PC-9 (cell line): Measurements from ENCODE around the gene GMDS. TPM values are rescaled to one million over a fixed set of nuclear protein-coding genes. Genes with fewer than 3 reads are reported as not detected.

Experiments
- BruUV-seq: library from RNA; stranded (reverse); fragments of 400-500 nt; replicated peaks from 2 replicates; lab custom pipeline; 2021; lab: Mats Ljungman, UMichigan
- CTCF ChIA-PET: fragments of 300-600 bp; sonication (Branson Sonifier 250); formaldehyde crosslinking; loops from one replicate; lab custom pipeline; 2022; ENCODE audit warnings: antibody characterized with exemption; lab: Charles Lee
- POLR2A ChIA-PET: fragments of 300-600 bp; sonication (Branson Sonifier 250); formaldehyde crosslinking; loops from one replicate; lab custom pipeline; 2022; ENCODE audit warnings: antibody characterized with exemption; ENCODE audit not compliant: unreplicated experiment; lab: Charles Lee
- DNase-seq, 2 experiments: peaks; one replicate each; pipeline versions ENCODE4 v3.0.0 to v3.0.0-alpha.2; 2015 to 2022; ENCODE audit warnings: mixed read lengths in 1 of 2
- H2AFZ ChIP-seq: fragments of 200-600 bp; sonication (generic); 2 replicates; pipeline ENCODE4 v1.8.1; 2017; ENCODE audit warnings: antibody characterized with exemption
- H3F3A ChIP-seq: fragments of 200-600 bp; sonication (generic); 2 replicates; pipeline ENCODE4 v1.8.1; 2017; ENCODE audit warnings: antibody characterized with exemption, mild to moderate bottlenecking, low read depth; ENCODE audit not compliant: insufficient read depth
- H3K27ac ChIP-seq: fragments of 200-600 bp; sonication (generic); 2 replicates; pipeline ENCODE4 v1.6.1; 2016; ENCODE audit warnings: mixed run types
- H3K27me3 ChIP-seq: fragments of 200-600 bp; sonication (generic); 2 replicates; pipeline ENCODE4 v1.6.1; 2016; ENCODE audit warnings: low read depth, mixed run types; ENCODE audit not compliant: insufficient read depth
- H3K36me3 ChIP-seq: fragments of 200-600 bp; sonication (generic); 2 replicates; pipeline ENCODE4 v1.6.1; 2016; ENCODE audit warnings: low read depth, mixed run types
- H3K4me1 ChIP-seq: fragments of 200-600 bp; sonication (generic); replicated peaks from 2 replicates; pipeline ENCODE4 v1.6.1; 2016; ENCODE audit warnings: mixed run types; ENCODE audit not compliant: insufficient read depth
- H3K4me2 ChIP-seq: fragments of 200-600 bp; sonication (generic); 2 replicates; pipeline ENCODE4 v1.6.1; 2017; ENCODE audit warnings: mixed run types
- H3K4me3 ChIP-seq: fragments of 200-600 bp; sonication (generic); 2 replicates; pipeline ENCODE4 v1.6.1; 2016; ENCODE audit warnings: mixed run types
- H3K79me2 ChIP-seq: fragments of 200-600 bp; sonication (generic); 2 replicates; pipeline ENCODE4 v1.6.1; 2017; ENCODE audit warnings: low read depth, mixed run types
- H3K9me2 ChIP-seq: fragments of 200-600 bp; sonication (generic); 2 replicates; pipeline ENCODE4 v1.8.1; 2017; ENCODE audit warnings: mild to moderate bottlenecking; ENCODE audit not compliant: insufficient read depth
- H3K9me3 ChIP-seq: fragments of 200-600 bp; sonication (generic); 2 replicates; pipeline ENCODE4 v1.8.1; 2016; ENCODE audit warnings: low read depth; ENCODE audit not compliant: insufficient read depth
- H4K20me1 ChIP-seq: fragments of 200-600 bp; sonication (generic); 2 replicates; pipeline ENCODE4 v1.8.1; 2017; ENCODE audit not compliant: insufficient read depth
- CTCF ChIP-seq: fragments of 200-600 bp; sonication (generic); conservative IDR thresholded peaks from 2 replicates; pipeline ENCODE4 v1.6.1; 2017; ENCODE audit warnings: mixed run types, antibody characterized with exemption, mild to moderate bottlenecking, moderate library complexity
- EZH2 ChIP-seq: fragments of 200-600 bp; sonication (generic); IDR thresholded peaks from 2 replicates; pipeline ENCODE4 v1.8.0; 2017; ENCODE audit warnings: antibody characterized with exemption, low read depth
- intact Hi-C: fragments of 100-400 bp; cut with micrococcal nuclease; formaldehyde crosslinking; loops from one replicate; pipeline ENCODE4 v1.10.0; 2022; ENCODE audit not compliant: unreplicated experiment
- total RNA-seq: library from RNA; stranded (reverse); gene quantifications from 2 replicates; pipeline ENCODE4 v1.2.3, GENCODE V29; 2021

GMDS gene
- total RNA-seq, 1 experiment from 2014 or later, result 30.1 TPM

GRCh38 chr6:2231438-2231837, 14.0 kb downstream of the GMDS start:
- BruUV-seq, result no TSS peak

DNA sequence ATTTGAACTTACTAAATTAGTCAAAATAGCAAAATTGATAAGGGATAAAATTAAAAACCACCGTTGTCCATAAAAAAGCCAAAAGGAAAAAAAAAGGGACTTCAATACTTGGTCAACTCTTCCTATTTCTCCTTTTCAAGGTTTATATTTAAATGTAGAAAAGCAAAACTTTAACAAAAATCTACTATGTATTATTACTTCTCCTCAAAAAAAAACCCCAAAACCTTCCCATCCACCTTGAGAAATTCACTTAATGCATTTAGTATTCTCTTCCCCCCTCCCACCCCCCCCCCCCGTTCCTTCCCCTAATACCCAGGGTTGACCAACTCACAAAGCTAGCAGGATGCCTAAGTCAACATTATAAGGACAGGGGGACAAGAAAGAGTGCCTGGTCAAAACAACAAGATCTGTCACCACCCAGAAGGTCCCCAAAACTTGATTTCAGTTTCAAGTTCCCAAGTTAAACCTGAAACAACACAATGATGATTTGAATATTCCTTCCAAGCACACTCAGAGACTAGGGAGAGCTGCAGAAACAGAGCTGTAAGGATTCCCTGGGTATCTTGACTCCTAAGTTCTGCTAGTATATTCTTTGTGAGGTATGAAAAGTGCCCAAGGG, 14.6 kb downstream of the GMDS start:
- Histone ChIP-seq H3K4me3 (no peak overlapping the region), H3K4me1 (peaks cover 10% of the 10 kb centered on the region), H3K79me2 (no peaks in the 10 kb centered on the region), H3K27me3 (no peaks in the 10 kb centered on the region), H4K20me1 (no peaks in the 10 kb centered on the region; the same call in 1 of the 2 replicates), H3K9me2 (no peaks in the 10 kb centered on the region), H3K36me3 (no peaks in the 10 kb centered on the region), H3K9me3 (no peaks in the 10 kb centered on the region), H2AFZ (no peak overlapping the region), H3F3A (no peaks in the 10 kb centered on the region; the same call in 1 of the 2 replicates), H3K27ac (no peak overlapping the region), H3K4me2 (no peak overlapping the region)
- BruUV-seq, result no TSS peak
- intact Hi-C loops, result no loop called here
- POLR2A ChIA-PET, result no interaction called here
- CTCF ChIA-PET, result interaction anchor here (0.8 kb wide), 1 partner anchor 22 kb away, joined by 3 read pairs; no protein-coding TSS in a partner anchor
- no peak for DNase-seq
- TF ChIP-seq CTCF, result no peak
- no peak for TF ChIP-seq EZH2

More at GRCh38 chr6:2231438-2231837, 14.0 kb downstream of the GMDS start:
- no peak overlapping the region for H2AFZ ChIP-seq
- H3K4me3 ChIP-seq, result no peak overlapping the region
- 0 out of 2 replicates have a peak, but pooled peaks cover 1% of the 10 kb centered on the region for H3K79me2 ChIP-seq
- ChIA-PET CTCF (interaction anchor here (0.8 kb wide), 1 partner anchor 22 kb away, joined by 3 read pairs; no protein-coding TSS in a partner anchor), POLR2A (no interaction called here)
- no peaks in the 10 kb centered on the region for H3K9me2 ChIP-seq
- no peaks in the 10 kb centered on the region for H3K27me3 ChIP-seq
- intact Hi-C loops, result no loop called here
- no peaks in the 10 kb centered on the region for H3F3A ChIP-seq
- TF ChIP-seq CTCF (no peak), EZH2 (no peak)
- no peaks in the 10 kb centered on the region for H4K20me1 ChIP-seq
- no peak overlapping the region for H3K4me2 ChIP-seq
- no peak for DNase-seq
- peaks cover 4% of the 10 kb centered on the region; the same call in 1 of the 2 replicates for H3K4me1 ChIP-seq
- H3K27ac ChIP-seq, result no peak overlapping the region
- no peaks in the 10 kb centered on the region for H3K9me3 ChIP-seq
- H3K36me3 ChIP-seq, result no peaks in the 10 kb centered on the region

DNA sequence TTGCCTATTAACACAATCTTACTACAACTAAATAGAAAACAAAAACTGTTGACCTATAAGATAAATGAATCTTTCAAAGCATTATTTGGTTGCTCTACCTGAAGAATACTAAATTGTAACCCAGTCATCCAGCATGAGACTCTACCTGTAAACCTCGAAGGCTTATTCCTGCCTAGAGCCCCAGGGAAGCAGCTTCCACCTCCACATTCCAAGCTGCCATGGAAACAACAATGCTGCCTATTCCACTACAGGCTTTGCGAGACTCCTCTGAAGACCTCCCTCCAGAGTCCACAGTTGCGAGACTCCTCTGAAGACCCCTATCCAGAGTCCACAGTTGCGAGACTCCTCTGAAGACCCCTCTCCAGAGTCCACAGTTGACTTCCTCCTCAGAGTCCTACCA, 15.7 kb downstream of the GMDS start:
- Histone ChIP-seq H2AFZ (no peak overlapping the region), H3K27me3 (no peaks in the 10 kb centered on the region), H3K79me2 (0 out of 2 replicates have a peak, but pooled peaks cover 1% of the 10 kb centered on the region), H3K36me3 (no peaks in the 10 kb centered on the region), H3K27ac (no peak overlapping the region), H3K4me1 (peaks cover 16% of the 10 kb centered on the region), H3K4me3 (no peak overlapping the region), H3K9me3 (no peaks in the 10 kb centered on the region), H4K20me1 (no peaks in the 10 kb centered on the region; the same call in 1 of the 2 replicates), H3K4me2 (no peak overlapping the region), H3K9me2 (no peaks in the 10 kb centered on the region), H3F3A (no peaks in the 10 kb centered on the region; the same call in 1 of the 2 replicates)
- CTCF ChIA-PET, result no interaction called here
- intact Hi-C loops, result no loop called here
- TF ChIP-seq CTCF, result no peak
- no peak for DNase-seq
- POLR2A ChIA-PET, result no interaction called here
- BruUV-seq, result no TSS peak
